Panc1 (cell line): Measurements from ENCODE around the gene KLHL28. TPM values are rescaled to one million over a fixed set of nuclear protein-coding genes. Genes with fewer than 3 reads are reported as not detected.

Experiments
- ATAC-seq: fragments of 200-7000 bp; cut with Tn5 transposase; 2 replicates; pipeline ENCODE4 v1.9.1; 2020; ENCODE audit warnings: mild to moderate bottlenecking, moderate library complexity
- BruUV-seq: library from RNA; stranded (reverse); fragments of 400-500 nt; replicated peaks from 2 replicates; lab custom pipeline; 2021; lab: Mats Ljungman, UMichigan
- CTCF ChIA-PET: fragments of 300-600 bp; sonication (Branson Sonifier 250); formaldehyde crosslinking; loops from one replicate; lab custom pipeline; 2022; ENCODE audit warnings: antibody characterized with exemption; lab: Charles Lee
- POLR2A ChIA-PET: fragments of 300-600 bp; sonication (Branson Sonifier 250); formaldehyde crosslinking; loops from one replicate; lab custom pipeline; 2022; ENCODE audit warnings: antibody characterized with exemption; lab: Charles Lee
- DNase-seq: peaks from one replicate; pipeline ENCODE4 v3.0.0-alpha.2; 2010; ENCODE audit warnings: low read depth, low spot score
- H3K27ac ChIP-seq: 2 replicates; pipeline ENCODE4 v1.5.1; 2011; ENCODE audit warnings: mild to moderate bottlenecking, low read length, inconsistent platforms
- H3K27me3 ChIP-seq: fragments of 200-500 bp; sonication (Bioruptor generic); 2 replicates; pipeline ENCODE4 v1.6.0; 2014; ENCODE audit warnings: low read length, inconsistent platforms; ENCODE audit not compliant: control insufficient read depth, insufficient read depth
- H3K36me3 ChIP-seq: fragments of 200-500 bp; sonication (Bioruptor generic); 2 replicates; pipeline ENCODE4 v1.5.1; 2014; ENCODE audit warnings: inconsistent platforms, mild to moderate bottlenecking, low read length, moderate library complexity; ENCODE audit not compliant: control insufficient read depth, insufficient read depth
- H3K4me1 ChIP-seq: 2 replicates; pipeline ENCODE4 v1.5.1; 2011; ENCODE audit warnings: inconsistent platforms, mild to moderate bottlenecking, low read length, moderate library complexity; ENCODE audit not compliant: control insufficient read depth, insufficient read depth
- H3K4me3 ChIP-seq, 2 experiments: 2 replicates each; pipeline ENCODE4 v1.5.1; 2011 to 2012; ENCODE audit warnings: low read depth in 2 of 2, low read length in 2 of 2, mild to moderate bottlenecking in 2 of 2, inconsistent platforms in 1 of 2, moderate library complexity in 1 of 2
- H3K9me3 ChIP-seq: fragments of 200-500 bp; sonication (Bioruptor generic); 2 replicates; pipeline ENCODE4 v1.5.1; 2014; ENCODE audit warnings: low read depth, mild to moderate bottlenecking, inconsistent platforms, low read length, moderate library complexity; ENCODE audit not compliant: control insufficient read depth, insufficient read depth
- POLR2AphosphoS5 ChIP-seq: IDR thresholded peaks from 2 replicates; pipeline ENCODE4 v1.6.1; 2012; ENCODE audit warnings: mild to moderate bottlenecking, low read depth, low read length, moderate library complexity
- SIN3A ChIP-seq: IDR thresholded peaks from 2 replicates; pipeline ENCODE4 v1.6.1; 2012; ENCODE audit warnings: low read depth, mild to moderate bottlenecking, low read length, moderate library complexity, borderline replicate concordance; ENCODE audit not compliant: insufficient read depth
- TCF7L2 ChIP-seq: IDR thresholded peaks from 2 replicates; pipeline ENCODE4 v1.6.1; 2011; ENCODE audit warnings: mild to moderate bottlenecking, low read depth, low read length, inconsistent platforms
- in situ Hi-C: cut with HindIII; loops from 2 replicates; pipeline ENCODE4 v1.10.0; 2016; ENCODE audit warnings: low sequenced_read_pairs, low pct_unique_long_range_greater_than_20kb
- intact Hi-C: fragments of 100-400 bp; cut with micrococcal nuclease; formaldehyde crosslinking; loops from one replicate; pipeline ENCODE4 v1.10.0; 2022; ENCODE audit not compliant: unreplicated experiment
- total RNA-seq: library from RNA; stranded (reverse); gene quantifications from one replicate; pipeline ENCODE4 v1.2.1, GENCODE V29; 2021; ENCODE audit not compliant: unreplicated experiment
- TF ChIP-seq, protein P1 (sequence below), 2 experiments: IDR thresholded peaks; 2 replicates each; pipeline ENCODE4 v1.6.1; 2011 to 2012; ENCODE audit warnings: low read depth in 2 of 2, control low read depth in 1 of 2, low read length in 1 of 2, mild to moderate bottlenecking in 1 of 2, moderate library complexity in 1 of 2; ENCODE audit not compliant: insufficient read depth in 1 of 2
- TF ChIP-seq, protein P2 (sequence below): fragments of 450-650 bp; IDR thresholded peaks from 2 replicates; pipeline ENCODE4 v1.5.1; 2017; ENCODE audit warnings: mild to moderate bottlenecking

The KLHL28 gene
- total RNA-seq, 1 experiment from 2014 or later, result 7.2 TPM

DNA sequence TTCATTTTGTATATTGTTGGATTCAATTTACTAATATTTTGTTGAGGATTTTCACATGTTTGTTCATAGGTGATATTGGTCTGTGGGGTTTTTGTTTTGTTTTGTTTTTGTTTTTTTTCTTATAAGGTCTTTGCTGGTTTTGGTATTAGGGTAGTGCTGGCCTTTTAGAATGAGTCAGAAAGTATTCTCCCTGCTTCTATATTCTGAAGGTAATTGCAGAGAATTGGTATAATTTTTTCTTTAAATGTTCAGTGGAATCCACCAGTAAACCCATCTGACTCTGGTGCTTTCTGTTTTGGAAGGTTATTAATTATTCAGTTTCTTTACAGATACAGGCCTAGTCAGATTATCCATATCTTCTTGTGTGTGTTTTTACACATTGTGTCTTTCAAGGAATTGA is 9.2 kb upstream of the KLHL28 start:
- BruUV-seq, result no TSS peak

DNA sequence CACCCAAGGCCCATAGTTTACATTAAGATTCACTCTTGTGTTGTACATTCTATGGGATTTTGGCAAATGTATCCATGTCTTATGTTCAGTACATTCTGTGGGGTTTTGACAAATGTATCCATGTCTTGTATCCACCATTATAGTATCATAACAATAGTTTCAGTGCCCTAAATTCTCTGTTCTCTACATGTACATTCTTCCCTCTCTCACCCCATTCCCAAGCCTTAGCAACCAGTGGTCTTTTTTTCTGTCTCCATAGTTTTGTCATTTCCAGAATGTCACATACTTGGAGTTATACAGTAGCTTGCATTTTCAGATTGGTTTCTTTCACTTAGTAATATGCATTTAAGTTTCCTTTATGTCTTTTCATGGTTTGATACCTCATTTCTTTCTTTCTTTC is 7.0 kb upstream of the KLHL28 start:
- no peak overlapping the region for H3K4me3 ChIP-seq
- H3K9me3 ChIP-seq, result no peaks in the 10 kb centered on the region
- TF ChIP-seq POLR2AphosphoS5, result no peak
- no peaks in the 10 kb centered on the region for H3K27me3 ChIP-seq
- H3K27ac ChIP-seq, result no peak overlapping the region
- BruUV-seq, result no TSS peak
- H3K36me3 ChIP-seq, result no peaks in the 10 kb centered on the region
- no peaks in the 10 kb centered on the region for H3K4me1 ChIP-seq
- no peak for ATAC-seq
- no peak for DNase-seq
- in situ Hi-C loops, result no loop called here
- intact Hi-C loops, result loop anchor here (10.0 kb wide), 1 partner anchor 166 kb away; the partner anchor contains the start of genes FANCM and FKBP3
- CTCF ChIA-PET, result no interaction called here
- POLR2A ChIA-PET, result no interaction called here

More for the DNA sequence above, 9.2 kb upstream of the KLHL28 start:
- Histone ChIP-seq H3K9me3 (no peaks in the 10 kb centered on the region), H3K4me1 (no peaks in the 10 kb centered on the region), H3K4me3 (no peak overlapping the region), H3K27ac (no peak overlapping the region), H3K36me3 (no peaks in the 10 kb centered on the region), H3K27me3 (no peaks in the 10 kb centered on the region)
- POLR2A ChIA-PET, result no interaction called here
- no peak for DNase-seq
- no peak for ATAC-seq
- CTCF ChIA-PET, result no interaction called here
- TF ChIP-seq, protein P1, sequence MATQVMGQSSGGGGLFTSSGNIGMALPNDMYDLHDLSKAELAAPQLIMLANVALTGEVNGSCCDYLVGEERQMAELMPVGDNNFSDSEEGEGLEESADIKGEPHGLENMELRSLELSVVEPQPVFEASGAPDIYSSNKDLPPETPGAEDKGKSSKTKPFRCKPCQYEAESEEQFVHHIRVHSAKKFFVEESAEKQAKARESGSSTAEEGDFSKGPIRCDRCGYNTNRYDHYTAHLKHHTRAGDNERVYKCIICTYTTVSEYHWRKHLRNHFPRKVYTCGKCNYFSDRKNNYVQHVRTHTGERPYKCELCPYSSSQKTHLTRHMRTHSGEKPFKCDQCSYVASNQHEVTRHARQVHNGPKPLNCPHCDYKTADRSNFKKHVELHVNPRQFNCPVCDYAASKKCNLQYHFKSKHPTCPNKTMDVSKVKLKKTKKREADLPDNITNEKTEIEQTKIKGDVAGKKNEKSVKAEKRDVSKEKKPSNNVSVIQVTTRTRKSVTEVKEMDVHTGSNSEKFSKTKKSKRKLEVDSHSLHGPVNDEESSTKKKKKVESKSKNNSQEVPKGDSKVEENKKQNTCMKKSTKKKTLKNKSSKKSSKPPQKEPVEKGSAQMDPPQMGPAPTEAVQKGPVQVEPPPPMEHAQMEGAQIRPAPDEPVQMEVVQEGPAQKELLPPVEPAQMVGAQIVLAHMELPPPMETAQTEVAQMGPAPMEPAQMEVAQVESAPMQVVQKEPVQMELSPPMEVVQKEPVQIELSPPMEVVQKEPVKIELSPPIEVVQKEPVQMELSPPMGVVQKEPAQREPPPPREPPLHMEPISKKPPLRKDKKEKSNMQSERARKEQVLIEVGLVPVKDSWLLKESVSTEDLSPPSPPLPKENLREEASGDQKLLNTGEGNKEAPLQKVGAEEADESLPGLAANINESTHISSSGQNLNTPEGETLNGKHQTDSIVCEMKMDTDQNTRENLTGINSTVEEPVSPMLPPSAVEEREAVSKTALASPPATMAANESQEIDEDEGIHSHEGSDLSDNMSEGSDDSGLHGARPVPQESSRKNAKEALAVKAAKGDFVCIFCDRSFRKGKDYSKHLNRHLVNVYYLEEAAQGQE (IDR thresholded peaks at IDR 0.05; ENCODE audit: insufficient read depth in 1 of 2, low read depth in 2 of 2, low read length in 1 of 2), result no peak
- TF ChIP-seq, protein P2, sequence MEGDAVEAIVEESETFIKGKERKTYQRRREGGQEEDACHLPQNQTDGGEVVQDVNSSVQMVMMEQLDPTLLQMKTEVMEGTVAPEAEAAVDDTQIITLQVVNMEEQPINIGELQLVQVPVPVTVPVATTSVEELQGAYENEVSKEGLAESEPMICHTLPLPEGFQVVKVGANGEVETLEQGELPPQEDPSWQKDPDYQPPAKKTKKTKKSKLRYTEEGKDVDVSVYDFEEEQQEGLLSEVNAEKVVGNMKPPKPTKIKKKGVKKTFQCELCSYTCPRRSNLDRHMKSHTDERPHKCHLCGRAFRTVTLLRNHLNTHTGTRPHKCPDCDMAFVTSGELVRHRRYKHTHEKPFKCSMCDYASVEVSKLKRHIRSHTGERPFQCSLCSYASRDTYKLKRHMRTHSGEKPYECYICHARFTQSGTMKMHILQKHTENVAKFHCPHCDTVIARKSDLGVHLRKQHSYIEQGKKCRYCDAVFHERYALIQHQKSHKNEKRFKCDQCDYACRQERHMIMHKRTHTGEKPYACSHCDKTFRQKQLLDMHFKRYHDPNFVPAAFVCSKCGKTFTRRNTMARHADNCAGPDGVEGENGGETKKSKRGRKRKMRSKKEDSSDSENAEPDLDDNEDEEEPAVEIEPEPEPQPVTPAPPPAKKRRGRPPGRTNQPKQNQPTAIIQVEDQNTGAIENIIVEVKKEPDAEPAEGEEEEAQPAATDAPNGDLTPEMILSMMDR, result no peak
- TF ChIP-seq TCF7L2 (no peak), POLR2AphosphoS5 (no peak), SIN3A (no peak)
- intact Hi-C loops, result no loop called here
- in situ Hi-C loops, result no loop called here

DNA sequence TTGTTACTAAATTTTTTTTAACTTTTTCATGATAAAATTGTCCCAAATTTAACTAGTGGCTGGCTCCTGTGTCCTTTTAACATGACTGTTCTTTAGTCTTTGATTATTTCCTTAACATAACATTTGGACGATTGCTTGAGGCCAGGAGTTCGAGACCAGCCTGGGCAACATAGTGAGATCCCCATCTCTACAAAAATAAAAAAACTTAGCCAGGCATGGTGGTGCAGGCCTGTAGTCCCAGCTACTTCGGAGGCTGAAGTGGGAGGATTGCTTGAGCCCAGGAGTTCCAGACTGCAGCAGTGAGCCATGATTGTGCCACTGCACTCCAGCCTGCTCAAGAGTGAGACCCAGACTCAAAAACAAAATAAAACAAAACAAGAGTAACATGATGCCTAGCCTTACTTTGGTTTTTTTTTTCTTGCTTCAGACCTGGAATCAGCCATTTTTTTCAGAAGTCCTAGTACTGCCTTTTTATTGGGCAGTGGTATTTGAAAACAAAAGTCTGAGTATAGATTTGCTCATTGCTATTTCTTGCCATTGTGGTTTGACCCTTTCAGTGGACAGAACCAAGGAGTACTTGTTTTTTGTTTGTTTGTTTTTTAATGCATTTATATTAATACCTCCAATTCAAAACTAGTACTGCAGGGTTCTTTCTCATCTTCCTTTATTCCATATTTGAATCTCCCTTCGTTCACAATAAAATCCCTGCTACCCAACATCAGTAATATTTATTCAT is 5.0 kb upstream of the KLHL28 start:
- in situ Hi-C loops, result no loop called here
- intact Hi-C loops, result loop anchor here (10.0 kb wide), 1 partner anchor 168 kb away; the partner anchor contains the start of genes FANCM and FKBP3
- no peak for ATAC-seq
- Histone ChIP-seq H3K4me1 (no peaks in the 10 kb centered on the region), H3K27ac (no peak overlapping the region), H3K27me3 (no peaks in the 10 kb centered on the region), H3K4me3 (peak overlapping the region; percentile 44 to 77), H3K36me3 (no peaks in the 10 kb centered on the region), H3K9me3 (no peaks in the 10 kb centered on the region)
- TF ChIP-seq, protein P2, result no peak
- TF ChIP-seq, protein P1 (IDR thresholded peaks at IDR 0.05; ENCODE audit: insufficient read depth in 1 of 2, low read depth in 2 of 2, low read length in 1 of 2), result no peak
- TF ChIP-seq TCF7L2, result no peak
- TF ChIP-seq SIN3A, result no peak
- TF ChIP-seq POLR2AphosphoS5, result no peak
- no TSS peak for BruUV-seq
- no peak for DNase-seq
- ChIA-PET POLR2A (no interaction called here), CTCF (no interaction called here)
